Stimulated activated CD4-positive, alpha-beta T cell treated with anti-CD3 and anti-CD28 coated beads, Interleukin-15, amount 100 ng/mL, for 48 hours (primary cell): ENCODE measurements around the gene CAPZB.

Source experiments
- DNase-seq, 2 donors: peaks; one replicate each; pipeline ENCODE4 v3.0.0-alpha.2; 2020; ENCODE audit warnings: low read depth in 2 of 2

Gene CAPZB

GRCh38 chr1:19328486-19328885 lies 156.9 kb downstream of the CAPZB start:
- DNase-seq = no peak

- no peak for DNase-seq
These were observed 157.6 kb downstream of the CAPZB start for GRCh38 chr1:19327736-19328135.

GRCh38 chr1:19327301-19327700 lies 158.0 kb downstream of the CAPZB start:
- DNase-seq = no peak

- DNase-seq = no peak
These were observed 158.6 kb downstream of the CAPZB start for GRCh38 chr1:19326748-19327065.

GRCh38 chr1:19325958-19326747 lies 159.2 kb downstream of the CAPZB start:
- DNase-seq = no peak

GRCh38 chr1:19325368-19325957 lies 159.9 kb downstream of the CAPZB start:
- DNase-seq = no peak

GRCh38 chr1:19324665-19324990 lies 160.7 kb downstream of the CAPZB start:
- DNase-seq = no peak

GRCh38 chr1:19323987-19324664 lies 161.2 kb downstream of the CAPZB start:
- DNase-seq = no peak

- no peak for DNase-seq
These were observed 162.9 kb downstream of the CAPZB start for GRCh38 chr1:19322481-19322880.

- DNase-seq = no peak
These were observed 164.3 kb downstream of the CAPZB start for GRCh38 chr1:19321071-19321470.

GRCh38 chr1:19319196-19319595 lies 166.1 kb downstream of the CAPZB start:
- no peak for DNase-seq

- DNase-seq = no peak
These were observed 168.0 kb downstream of the CAPZB start for GRCh38 chr1:19317126-19317910.

- DNase-seq = no peak
These were observed 169.8 kb downstream of the CAPZB start for GRCh38 chr1:19315378-19316198.

GRCh38 chr1:19313961-19314882 lies 171.1 kb downstream of the CAPZB start:
- DNase-seq = no peak

GRCh38 chr1:19313636-19313959 lies 171.7 kb downstream of the CAPZB start:
- no peak for DNase-seq

GRCh38 chr1:19312782-19313635 lies 172.3 kb downstream of the CAPZB start:
- DNase-seq = no peak

GRCh38 chr1:19311931-19312781 lies 173.2 kb downstream of the CAPZB start, which contains the start of the genes AKR7A2 and SLC66A1:
Gene AKR7A2, minus strand, starts transcription at chr1:19312144. Its CDS starts 20 bp downstream, at chr1:19312124.
Gene SLC66A1, plus strand, starts transcription at chr1:19312326. Its CDS starts 5,352 bp downstream, at chr1:19317678.
- DNase-seq = peak; percentile 78 to 88

GRCh38 chr1:19311503-19311930 lies 173.8 kb downstream of the CAPZB start:
- no peak for DNase-seq
